Uterus (tissue), 2 donors: ENCODE results near the gene HEATR5A.

ENCODE experiments used
- POLR2A ChIP-seq, 2 donors: fragments of 450-650 bp; IDR thresholded peaks; one replicate each; pipeline ENCODE4 v1.6.1; 2016; ENCODE audit warnings: antibody characterized with exemption in 2 of 2, mild to moderate bottlenecking in 1 of 2, moderate library complexity in 1 of 2
- TF ChIP-seq, protein P1 (sequence below), 4 experiments: fragments of 200-600 bp in 2 of 4; fragments of 450-650 bp in 2 of 4; sonication (generic) in 2 of 4; IDR thresholded peaks; one replicate each; pipeline ENCODE4 v1.5.1; 2016 to 2019; ENCODE audit warnings: antibody characterized with exemption in 4 of 4, mild to moderate bottlenecking in 2 of 4, moderate library complexity in 1 of 4

- TF ChIP-seq, protein P1, sequence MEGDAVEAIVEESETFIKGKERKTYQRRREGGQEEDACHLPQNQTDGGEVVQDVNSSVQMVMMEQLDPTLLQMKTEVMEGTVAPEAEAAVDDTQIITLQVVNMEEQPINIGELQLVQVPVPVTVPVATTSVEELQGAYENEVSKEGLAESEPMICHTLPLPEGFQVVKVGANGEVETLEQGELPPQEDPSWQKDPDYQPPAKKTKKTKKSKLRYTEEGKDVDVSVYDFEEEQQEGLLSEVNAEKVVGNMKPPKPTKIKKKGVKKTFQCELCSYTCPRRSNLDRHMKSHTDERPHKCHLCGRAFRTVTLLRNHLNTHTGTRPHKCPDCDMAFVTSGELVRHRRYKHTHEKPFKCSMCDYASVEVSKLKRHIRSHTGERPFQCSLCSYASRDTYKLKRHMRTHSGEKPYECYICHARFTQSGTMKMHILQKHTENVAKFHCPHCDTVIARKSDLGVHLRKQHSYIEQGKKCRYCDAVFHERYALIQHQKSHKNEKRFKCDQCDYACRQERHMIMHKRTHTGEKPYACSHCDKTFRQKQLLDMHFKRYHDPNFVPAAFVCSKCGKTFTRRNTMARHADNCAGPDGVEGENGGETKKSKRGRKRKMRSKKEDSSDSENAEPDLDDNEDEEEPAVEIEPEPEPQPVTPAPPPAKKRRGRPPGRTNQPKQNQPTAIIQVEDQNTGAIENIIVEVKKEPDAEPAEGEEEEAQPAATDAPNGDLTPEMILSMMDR (IDR thresholded peaks at IDR 0.05) = no peak
- TF ChIP-seq POLR2A (IDR thresholded peaks at IDR 0.05) = no peak
These were observed 17.4 kb downstream of the HEATR5A start for GRCh38 chr14:31402764-31403439.
